C4-2B (cell line): ENCODE data around the gene NR2E1.

ENCODE experiments used
- CTCF ChIP-seq: fragments of 450-650 bp; conservative IDR thresholded peaks from 2 replicates; pipeline ENCODE4 v1.5.1; 2017; ENCODE audit warnings: mild to moderate bottlenecking
- ZFX ChIP-seq: fragments of 450-650 bp; IDR thresholded peaks from 2 replicates; pipeline ENCODE4 v1.6.1; 2017

GRCh38 chr6:108156938-108157233 is 8.9 kb upstream of the NR2E1 start:
- TF ChIP-seq CTCF (no peak), ZFX (no peak)
